T-helper 17 cell (primary cell): ENCODE results near the gene JAM3. TPM values are rescaled to one million over a fixed set of nuclear protein-coding genes. Genes with fewer than 3 reads are reported as not detected.

Experiments used
- ATAC-seq: fragments of 150-1000 bp; cut with Tn5 transposase; 2 replicates; pipeline ENCODE4 v1.10.0; 2021; ENCODE audit warnings: mild to moderate bottlenecking, moderate library complexity
- DNase-seq, 3 donors: peaks; one replicate each; pipeline versions ENCODE4 v3.0.0 to v3.0.0-alpha.2; 2020 to 2021
- H3K9me3 ChIP-seq: one replicate; pipeline ENCODE4 v1.7.0; 2013; ENCODE audit warnings: low read length, mild to moderate bottlenecking; ENCODE audit not compliant: control insufficient read depth, poor library complexity, severe bottlenecking
- H3K27ac Mint-ChIP-seq: one replicate; pipeline ENCODE4 v1.8.0; 2022; ENCODE audit warnings: mild to moderate bottlenecking, moderate library complexity, mixed read lengths
- H3K27me3 Mint-ChIP-seq: one replicate; pipeline ENCODE4 v1.8.0; 2022; ENCODE audit warnings: mixed read lengths
- H3K36me3 Mint-ChIP-seq: one replicate; pipeline ENCODE4 v1.8.0; 2022; ENCODE audit warnings: low read depth, mixed read lengths
- H3K4me1 Mint-ChIP-seq: one replicate; pipeline ENCODE4 v1.8.0; 2022; ENCODE audit warnings: mild to moderate bottlenecking, mixed read lengths
- H3K4me3 Mint-ChIP-seq: one replicate; pipeline ENCODE4 v1.8.0; 2022; ENCODE audit warnings: mild to moderate bottlenecking, moderate library complexity, mixed read lengths
- total RNA-seq, 4 donors: library from RNA in 2 of 4; stranded (reverse) in 2 of 4; gene quantifications; one replicate each; pipeline ENCODE4 v1.2.3 and lab custom pipeline; 2022 to 2026

The JAM3 gene
- total RNA-seq, 2 donors from 2014 or later, result 12.5 to 37.4 TPM

DNA sequence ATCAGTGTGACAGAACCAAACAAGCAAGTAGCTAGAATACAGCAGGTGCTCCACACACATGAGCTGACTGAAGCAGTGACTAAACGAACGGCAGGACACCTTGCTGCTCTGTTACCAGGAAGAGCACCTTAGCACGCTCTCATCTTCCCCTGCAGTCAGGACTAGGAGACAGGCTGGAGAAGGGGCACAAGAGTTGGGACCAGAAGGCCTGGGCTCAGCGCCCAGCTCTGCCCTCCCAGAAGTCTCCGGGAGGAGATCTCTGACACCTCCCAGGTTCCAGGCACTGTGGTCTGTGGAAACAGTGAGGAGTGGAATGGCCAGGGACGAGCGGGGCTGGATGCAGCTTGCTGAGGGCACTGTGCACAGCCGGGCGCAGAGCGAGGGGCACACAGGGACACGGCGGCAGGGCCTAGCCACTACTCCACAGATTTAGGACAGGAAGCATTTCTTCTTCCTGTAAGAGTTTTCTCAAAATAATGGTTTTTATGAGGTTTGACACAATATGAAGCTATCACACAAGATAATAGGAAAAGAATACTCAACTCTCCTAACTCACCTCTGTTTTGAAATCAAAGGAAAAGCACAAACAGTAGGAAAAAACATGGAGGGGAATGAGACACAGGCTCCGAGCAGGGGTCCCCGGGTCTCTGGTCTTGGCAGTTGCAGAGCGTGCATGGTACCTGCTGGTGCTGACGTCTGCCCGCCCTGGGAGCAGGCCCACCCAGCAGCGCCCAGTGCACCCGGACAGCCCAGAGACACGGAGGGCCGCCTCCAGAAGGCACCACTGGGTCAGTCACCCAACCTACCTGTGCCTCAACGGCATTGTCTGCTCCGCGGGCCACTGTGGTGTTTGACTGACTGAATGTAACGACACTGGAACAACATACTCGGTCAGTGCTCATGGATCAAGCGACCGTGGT, 87.3 kb downstream of the JAM3 start:
- Mint-ChIP-seq H3K36me3 (peaks cover 17% of the 10 kb centered on the region), H3K27me3 (no peaks in the 10 kb centered on the region), H3K27ac (peak overlapping the region; percentile 41), H3K4me1 (peaks cover 4% of the 10 kb centered on the region), H3K4me3 (no peak overlapping the region)
- no peak for DNase-seq
- H3K9me3 ChIP-seq, result no peaks in the 10 kb centered on the region
- ATAC-seq, result no peak

GRCh38 chr11:134157451-134157850, 88.6 kb downstream of the JAM3 start:
- Mint-ChIP-seq H3K27me3 (no peaks in the 10 kb centered on the region), H3K4me3 (no peak overlapping the region), H3K36me3 (peaks cover 17% of the 10 kb centered on the region), H3K4me1 (peaks cover 4% of the 10 kb centered on the region), H3K27ac (no peak overlapping the region)
- H3K9me3 ChIP-seq, result no peaks in the 10 kb centered on the region
- no peak for DNase-seq
- no peak for ATAC-seq

DNA sequence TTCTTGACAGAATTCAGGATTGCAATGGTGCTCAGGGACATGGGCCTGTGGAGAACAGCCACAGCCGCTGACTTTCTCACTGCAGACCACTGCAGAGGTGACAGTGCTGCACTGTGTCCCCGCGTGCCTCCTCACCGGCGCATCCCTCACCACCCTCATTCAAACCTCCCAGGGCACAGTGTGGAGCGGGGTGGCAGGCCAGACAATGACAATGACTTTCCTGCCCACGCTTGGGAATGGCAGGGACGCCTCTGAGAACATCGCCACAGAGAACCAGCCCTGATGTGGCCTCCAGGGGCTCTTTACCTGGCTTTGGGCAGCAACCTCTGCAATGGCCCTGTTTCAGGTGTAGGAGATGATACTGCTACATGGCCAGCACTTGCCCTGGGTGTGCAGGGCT, 89.2 kb downstream of the JAM3 start:
- no peak overlapping the region for H3K27ac Mint-ChIP-seq
- H3K27me3 Mint-ChIP-seq, result no peaks in the 10 kb centered on the region
- H3K9me3 ChIP-seq, result no peaks in the 10 kb centered on the region
- no peak overlapping the region for H3K4me3 Mint-ChIP-seq
- DNase-seq (no peak), ATAC-seq (no peak)
- peaks cover 6% of the 10 kb centered on the region for H3K4me1 Mint-ChIP-seq
- H3K36me3 Mint-ChIP-seq, result peaks cover 17% of the 10 kb centered on the region

GRCh38 chr11:134159652-134160051, 90.8 kb downstream of the JAM3 start:
- no peaks in the 10 kb centered on the region for H3K27me3 Mint-ChIP-seq
- H3K4me3 Mint-ChIP-seq, result no peak overlapping the region
- H3K4me1 Mint-ChIP-seq, result peaks cover 12% of the 10 kb centered on the region
- peaks cover 20% of the 10 kb centered on the region for H3K36me3 Mint-ChIP-seq
- H3K27ac Mint-ChIP-seq, result no peak overlapping the region
- no peak for ATAC-seq
- DNase-seq, result no peak
- H3K9me3 ChIP-seq, result no peaks in the 10 kb centered on the region

DNA sequence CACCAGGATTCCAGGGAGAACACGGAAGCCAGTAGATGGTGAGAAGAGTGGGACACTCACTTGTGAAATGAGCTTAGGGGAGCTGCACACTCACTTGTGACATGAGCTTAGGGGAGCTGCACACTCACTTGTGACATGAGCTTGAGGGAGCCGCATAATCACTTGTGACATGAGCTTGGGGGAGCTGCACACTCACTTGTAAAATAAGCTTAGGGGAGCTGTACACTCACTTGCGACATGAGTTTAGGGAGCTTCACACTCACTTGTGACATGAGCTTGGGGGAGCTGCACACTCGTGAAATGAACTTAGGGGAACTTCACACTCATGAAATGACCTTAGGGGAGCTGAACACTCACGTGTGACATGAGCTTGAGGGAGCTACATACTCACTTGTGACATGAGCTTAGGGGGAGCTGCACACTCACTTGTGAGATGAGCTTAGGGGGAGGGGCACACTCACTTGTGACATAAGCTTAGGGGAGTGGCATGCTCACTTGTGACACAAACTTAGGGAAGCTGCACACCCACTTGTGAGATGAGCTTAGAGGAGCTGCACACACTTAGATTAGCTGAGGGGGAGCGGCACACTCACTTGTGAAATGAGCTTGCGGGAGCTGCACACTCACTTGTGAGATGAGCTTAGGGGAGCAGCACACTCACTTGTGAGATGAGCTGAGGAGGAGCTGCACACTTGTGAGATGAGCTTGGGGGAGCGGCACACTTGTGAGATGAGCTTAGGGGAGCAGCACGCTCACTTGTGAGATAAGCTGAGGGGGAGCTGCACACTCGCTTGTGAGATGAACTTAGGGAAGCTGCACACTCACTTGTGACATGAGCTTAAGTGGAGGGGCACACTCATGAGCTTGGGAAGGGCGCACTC, 95.9 kb downstream of the JAM3 start:
- DNase-seq, result no peak
- peak overlapping the region; percentile 78 for H3K27ac Mint-ChIP-seq

GRCh38 chr11:134170177-134170918, 101.5 kb downstream of the JAM3 start:
- H3K36me3 Mint-ChIP-seq, result peaks cover 12% of the 10 kb centered on the region
- no peaks in the 10 kb centered on the region for H3K27me3 Mint-ChIP-seq
- H3K4me1 Mint-ChIP-seq, result no peaks in the 10 kb centered on the region
- no peaks in the 10 kb centered on the region for H3K9me3 ChIP-seq
- no peak overlapping the region for H3K4me3 Mint-ChIP-seq
- DNase-seq, result no peak
- no peak for ATAC-seq
- no peak overlapping the region for H3K27ac Mint-ChIP-seq

More for the DNA sequence above, 95.9 kb downstream of the JAM3 start:
- H3K4me1 Mint-ChIP-seq, result peaks cover 10% of the 10 kb centered on the region
- H3K4me3 Mint-ChIP-seq, result no peak overlapping the region
- no peaks in the 10 kb centered on the region for H3K9me3 ChIP-seq
- no peaks in the 10 kb centered on the region for H3K27me3 Mint-ChIP-seq
- peaks cover 20% of the 10 kb centered on the region for H3K36me3 Mint-ChIP-seq
- no peak for ATAC-seq

- H3K36me3 Mint-ChIP-seq, result peaks cover 9% of the 10 kb centered on the region
- no peak overlapping the region for H3K27ac Mint-ChIP-seq
- H3K4me1 Mint-ChIP-seq, result no peaks in the 10 kb centered on the region
- DNase-seq (no peak), ATAC-seq (no peak)
- no peaks in the 10 kb centered on the region for H3K27me3 Mint-ChIP-seq
- no peak overlapping the region for H3K4me3 Mint-ChIP-seq
- H3K9me3 ChIP-seq, result no peaks in the 10 kb centered on the region
Measured at GRCh38 chr11:134170919-134171281, 102.0 kb downstream of the JAM3 start.

- H3K27ac Mint-ChIP-seq, result no peak overlapping the region
Measured at GRCh38 chr11:134171951-134172350, 103.1 kb downstream of the JAM3 start.

GRCh38 chr11:134173296-134173695, 104.4 kb downstream of the JAM3 start:
- H3K27ac Mint-ChIP-seq, result no peak overlapping the region
- DNase-seq, result no peak
- no peaks in the 10 kb centered on the region for H3K27me3 Mint-ChIP-seq
- H3K36me3 Mint-ChIP-seq, result peaks cover 12% of the 10 kb centered on the region
- H3K4me1 Mint-ChIP-seq, result no peaks in the 10 kb centered on the region
- no peak for ATAC-seq
- no peak overlapping the region for H3K4me3 Mint-ChIP-seq
- H3K9me3 ChIP-seq, result no peaks in the 10 kb centered on the region

More at GRCh38 chr11:134171951-134172350, 103.1 kb downstream of the JAM3 start:
- Mint-ChIP-seq H3K4me3 (no peak overlapping the region), H3K36me3 (peaks cover 12% of the 10 kb centered on the region), H3K4me1 (no peaks in the 10 kb centered on the region), H3K27me3 (no peaks in the 10 kb centered on the region)
- DNase-seq (no peak), ATAC-seq (no peak)
- H3K9me3 ChIP-seq, result no peaks in the 10 kb centered on the region

GRCh38 chr11:134176284-134176683, 107.4 kb downstream of the JAM3 start:
- DNase-seq (no peak), ATAC-seq (no peak)
- Mint-ChIP-seq H3K36me3 (peaks cover 12% of the 10 kb centered on the region), H3K27me3 (no peaks in the 10 kb centered on the region), H3K4me1 (no peaks in the 10 kb centered on the region), H3K4me3 (no peak overlapping the region), H3K27ac (no peak overlapping the region)
- no peaks in the 10 kb centered on the region for H3K9me3 ChIP-seq

DNA sequence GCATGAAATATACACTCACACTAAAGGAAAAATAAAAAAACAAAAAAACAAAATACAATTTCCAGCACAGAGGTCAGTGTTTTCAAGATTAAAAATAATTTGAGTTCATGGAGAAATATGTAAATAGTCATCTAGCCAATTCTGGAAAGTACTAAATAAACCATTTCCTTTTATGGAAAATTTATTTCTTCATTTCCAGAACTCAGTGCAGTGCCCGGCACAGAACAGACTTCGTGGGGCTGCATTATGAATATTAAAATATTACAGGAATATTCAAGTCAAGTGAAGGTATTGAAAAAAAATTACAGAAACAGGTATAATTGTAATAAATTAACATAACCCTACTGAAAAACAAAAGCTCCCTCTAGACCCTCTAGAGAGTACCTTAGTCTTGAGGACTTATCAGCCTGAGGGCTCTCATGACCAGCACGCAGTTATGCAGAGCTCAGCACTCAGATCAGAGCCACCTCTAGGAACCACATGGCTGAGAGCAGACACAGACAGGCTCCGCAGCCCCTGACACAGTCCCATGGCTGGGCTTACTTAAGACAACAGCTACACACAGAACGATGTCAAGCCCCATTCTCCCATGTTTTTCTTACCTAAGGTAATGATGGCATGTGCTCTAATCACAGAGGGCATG, 109.3 kb downstream of the JAM3 start:
- H3K27me3 Mint-ChIP-seq, result no peaks in the 10 kb centered on the region
- peak overlapping the region; percentile 14 for H3K27ac Mint-ChIP-seq
- H3K4me3 Mint-ChIP-seq, result no peak overlapping the region
- no peak for ATAC-seq
- H3K36me3 Mint-ChIP-seq, result peaks cover 10% of the 10 kb centered on the region
- no peak for DNase-seq
- no peaks in the 10 kb centered on the region for H3K4me1 Mint-ChIP-seq
- H3K9me3 ChIP-seq, result no peaks in the 10 kb centered on the region

DNA sequence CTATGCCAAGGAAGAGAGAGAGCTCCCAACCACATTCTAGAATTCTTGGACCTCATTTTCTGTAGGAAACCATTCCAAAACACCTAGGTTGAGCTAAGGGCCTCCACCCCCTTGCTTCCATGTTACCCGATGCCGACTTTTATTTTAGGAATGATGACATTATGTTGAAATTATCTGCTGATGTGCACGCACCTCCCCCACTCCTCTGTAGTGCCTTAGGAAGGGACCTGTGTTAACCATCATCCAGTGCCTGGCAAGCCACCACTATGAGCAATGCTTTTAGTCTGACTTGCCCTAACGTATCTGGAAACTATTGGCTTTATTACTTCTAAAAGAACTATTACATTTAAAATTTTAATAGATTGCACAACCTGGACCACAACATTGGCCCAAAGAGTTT, 112.8 kb downstream of the JAM3 start:
- Mint-ChIP-seq H3K4me3 (no peak overlapping the region), H3K27me3 (no peaks in the 10 kb centered on the region), H3K4me1 (no peaks in the 10 kb centered on the region), H3K27ac (no peak overlapping the region), H3K36me3 (peaks cover 11% of the 10 kb centered on the region)
- no peaks in the 10 kb centered on the region for H3K9me3 ChIP-seq
- no peak for ATAC-seq
- no peak for DNase-seq
